Measurements from ENCODE around the gene CDC42BPG.

Gene CDC42BPG

GRCh38 chr11:64881476-64881875 lies 37.0 kb upstream of the CDC42BPG start:
- no peak for DNase-seq (ENCODE audit: low read depth)
- no peak overlapping the region for H3K4me3 ChIP-seq (ENCODE audit: low read depth, low read length)

- DNase-seq (ENCODE audit: low read depth) = no peak
- H3K4me3 ChIP-seq (ENCODE audit: low read depth, low read length) = no peak overlapping the region
Observed at GRCh38 chr11:64880240-64881001, 36.0 kb upstream of the CDC42BPG start.

GRCh38 chr11:64879244-64879900 lies 34.9 kb upstream of the CDC42BPG start:
- peak overlapping the region; percentile 96 for H3K4me3 ChIP-seq (ENCODE audit: low read depth, low read length)
- no peak for DNase-seq (ENCODE audit: low read depth)

- peak within 1 kb of the TSS; percentile 96 for H3K4me3 ChIP-seq (ENCODE audit: low read depth, low read length)
- DNase-seq (ENCODE audit: low read depth) = peak; percentile 88
Observed at GRCh38 chr11:64878494-64879243, 34.2 kb upstream of the CDC42BPG start, which contains the start of gene EHD1. Gene EHD1 (minus strand): TSS chr11:64878621. CDS start chr11:64878464, 157 bp downstream.

GRCh38 chr11:64878223-64878493 lies 33.7 kb upstream of the CDC42BPG start:
- no peak for DNase-seq (ENCODE audit: low read depth)
- peak overlapping the region; percentile 96 for H3K4me3 ChIP-seq (ENCODE audit: low read depth, low read length)

GRCh38 chr11:64877390-64878222 lies 33.2 kb upstream of the CDC42BPG start:
- no peak for DNase-seq (ENCODE audit: low read depth)
- H3K4me3 ChIP-seq (ENCODE audit: low read depth, low read length) = peak overlapping the region; percentile 96

- H3K4me3 ChIP-seq (ENCODE audit: low read depth, low read length) = peak overlapping the region; percentile 96
- no peak for DNase-seq (ENCODE audit: low read depth)
Observed at GRCh38 chr11:64876835-64877341, 32.4 kb upstream of the CDC42BPG start.

GRCh38 chr11:64876229-64876750 lies 31.8 kb upstream of the CDC42BPG start:
- H3K4me3 ChIP-seq (ENCODE audit: low read depth, low read length) = peak overlapping the region; percentile 96
- no peak for DNase-seq (ENCODE audit: low read depth)

GRCh38 chr11:64875369-64876228 lies 31.1 kb upstream of the CDC42BPG start:
- peak overlapping the region; percentile 96 for H3K4me3 ChIP-seq (ENCODE audit: low read depth, low read length)
- no peak for DNase-seq (ENCODE audit: low read depth)

GRCh38 chr11:64874308-64875240 lies 30.1 kb upstream of the CDC42BPG start:
- H3K4me3 ChIP-seq (ENCODE audit: low read depth, low read length) = no peak overlapping the region

GRCh38 chr11:64872790-64873488 lies 28.5 kb upstream of the CDC42BPG start:
- no peak overlapping the region for H3K4me3 ChIP-seq (ENCODE audit: low read depth, low read length)

More at GRCh38 chr11:64874308-64875240, 30.1 kb upstream of the CDC42BPG start:
- no peak for DNase-seq (ENCODE audit: low read depth)

GRCh38 chr11:64871492-64871891 lies 27.0 kb upstream of the CDC42BPG start:
- H3K4me3 ChIP-seq (ENCODE audit: low read depth, low read length) = no peak overlapping the region
- DNase-seq (ENCODE audit: low read depth) = no peak

More at GRCh38 chr11:64872790-64873488, 28.5 kb upstream of the CDC42BPG start:
- no peak for DNase-seq (ENCODE audit: low read depth)

GRCh38 chr11:64870893-64871466 lies 26.5 kb upstream of the CDC42BPG start:
- DNase-seq (ENCODE audit: low read depth) = no peak
- H3K4me3 ChIP-seq (ENCODE audit: low read depth, low read length) = no peak overlapping the region

GRCh38 chr11:64870176-64870892 lies 25.9 kb upstream of the CDC42BPG start:
- no peak for DNase-seq (ENCODE audit: low read depth)
- H3K4me3 ChIP-seq (ENCODE audit: low read depth, low read length) = no peak overlapping the region

- H3K4me3 ChIP-seq (ENCODE audit: low read depth, low read length) = no peak overlapping the region
Observed at GRCh38 chr11:64869571-64870175, 25.2 kb upstream of the CDC42BPG start.

More at GRCh38 chr11:64869571-64870175, 25.2 kb upstream of the CDC42BPG start:
- no peak for DNase-seq (ENCODE audit: low read depth)

All from skeletal muscle cell (primary cell).